Activated T-helper 9 cell treated with anti-CD3 and anti-CD28 coated beads, Interleukin-2, amount 50 U/mL, for 16 hours (primary cell): Measurements from ENCODE around the gene VWA5B2.
A peak's percentile ranks its signal among the peaks of the same experiment; 100 is the strongest.

Experiments
- DNase-seq: peaks from one replicate; pipeline ENCODE4 v3.0.0-alpha.2; 2020; ENCODE audit warnings: low read depth

The VWA5B2 gene

DNA sequence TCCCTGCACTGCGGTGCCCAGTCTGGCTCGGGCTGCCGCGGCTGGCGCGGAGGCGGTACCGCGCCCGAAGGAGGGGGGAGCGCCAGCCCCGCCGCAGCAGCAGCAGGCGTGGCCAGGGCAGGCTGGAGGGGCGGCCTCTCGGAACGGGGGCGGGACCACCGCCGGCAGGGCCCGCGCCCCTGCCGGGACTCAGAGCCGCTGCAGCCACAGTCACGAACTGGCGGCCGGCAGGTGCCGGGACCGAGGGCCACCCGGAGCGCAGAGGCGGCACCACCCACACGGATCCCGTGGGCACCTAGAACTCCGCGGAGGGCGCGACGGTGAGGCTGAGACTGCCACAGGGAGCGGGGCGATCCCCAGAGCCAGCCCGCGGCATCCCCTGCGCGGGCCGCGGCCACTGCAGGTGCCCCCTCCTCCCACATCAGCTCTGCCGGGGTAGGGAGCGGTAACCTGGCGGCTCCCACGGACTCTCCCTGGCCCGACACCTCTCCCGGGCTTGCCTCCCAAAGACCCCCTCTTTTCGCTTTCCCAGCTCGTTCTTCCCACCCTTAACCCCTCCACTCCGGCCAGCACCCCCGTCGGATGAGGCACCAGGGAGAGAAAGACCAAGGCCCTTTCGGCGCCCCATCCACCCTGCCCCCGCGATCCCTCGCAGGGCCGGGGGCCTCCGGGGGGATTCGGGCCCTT, at the start of gene VWA5B2:
TSS of gene VWA5B2 (plus strand) at position 192 of the 687 bp plus-strand sequence. CDS start 944 bp downstream, outside the sequence.
- peak; percentile 60 for DNase-seq

DNA sequence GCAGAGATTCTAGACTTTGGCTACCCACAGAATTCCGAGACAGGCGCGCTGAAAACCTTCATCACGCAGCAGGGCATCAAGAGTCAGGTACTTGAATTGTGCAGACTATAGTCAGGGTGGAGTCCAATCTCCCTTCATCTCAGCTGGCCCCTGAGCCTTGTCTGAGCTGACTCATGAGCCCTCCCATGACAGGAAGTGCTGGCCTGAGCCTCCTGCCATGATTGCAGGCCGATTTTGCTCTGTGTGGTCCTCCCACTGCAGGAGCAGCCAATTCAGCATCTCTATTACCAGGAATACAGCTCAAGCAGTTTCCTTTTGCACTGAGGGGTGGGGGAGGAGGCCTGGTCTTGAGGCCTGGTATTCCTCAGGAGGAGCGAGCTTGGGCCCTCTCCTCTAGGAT, 49.2 kb upstream of the VWA5B2 start:
- no peak for DNase-seq

DNA sequence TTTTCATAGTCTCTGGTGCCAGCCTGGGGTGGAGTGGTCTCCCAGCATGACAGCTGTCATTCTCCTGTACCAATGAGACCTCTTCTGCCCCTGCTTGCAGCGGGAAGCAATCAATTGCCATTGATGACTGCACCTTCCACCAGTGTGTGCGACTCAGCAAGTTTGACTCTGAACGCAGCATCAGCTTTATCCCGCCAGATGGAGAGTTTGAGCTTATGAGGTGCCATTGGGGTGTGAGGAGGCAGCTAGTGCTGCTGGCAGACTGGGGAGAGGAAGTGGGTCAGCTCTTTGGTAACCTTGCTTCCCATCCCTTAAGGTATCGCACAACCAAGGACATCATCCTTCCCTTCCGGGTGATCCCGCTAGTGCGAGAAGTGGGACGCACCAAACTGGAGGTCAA, 47.8 kb upstream of the VWA5B2 start:
- DNase-seq = no peak

DNA sequence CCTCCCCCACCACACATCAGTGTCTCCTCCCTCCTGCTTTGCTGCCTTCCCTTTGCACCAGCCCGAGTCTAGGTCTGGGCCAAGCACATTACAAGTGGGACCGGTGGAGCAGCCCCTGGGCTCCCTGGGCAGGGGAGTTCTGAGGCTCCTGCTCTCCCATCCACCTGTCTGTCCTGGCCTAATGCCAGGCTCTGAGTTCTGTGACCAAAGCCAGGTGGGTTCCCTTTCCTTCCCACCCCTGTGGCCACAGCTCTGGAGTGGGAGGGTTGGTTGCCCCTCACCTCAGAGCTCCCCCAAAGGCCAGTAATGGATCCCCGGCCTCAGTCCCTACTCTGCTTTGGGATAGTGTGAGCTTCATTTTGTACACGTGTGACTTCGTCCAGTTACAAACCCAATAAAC, 45.7 kb upstream of the VWA5B2 start:
- DNase-seq = no peak

DNA sequence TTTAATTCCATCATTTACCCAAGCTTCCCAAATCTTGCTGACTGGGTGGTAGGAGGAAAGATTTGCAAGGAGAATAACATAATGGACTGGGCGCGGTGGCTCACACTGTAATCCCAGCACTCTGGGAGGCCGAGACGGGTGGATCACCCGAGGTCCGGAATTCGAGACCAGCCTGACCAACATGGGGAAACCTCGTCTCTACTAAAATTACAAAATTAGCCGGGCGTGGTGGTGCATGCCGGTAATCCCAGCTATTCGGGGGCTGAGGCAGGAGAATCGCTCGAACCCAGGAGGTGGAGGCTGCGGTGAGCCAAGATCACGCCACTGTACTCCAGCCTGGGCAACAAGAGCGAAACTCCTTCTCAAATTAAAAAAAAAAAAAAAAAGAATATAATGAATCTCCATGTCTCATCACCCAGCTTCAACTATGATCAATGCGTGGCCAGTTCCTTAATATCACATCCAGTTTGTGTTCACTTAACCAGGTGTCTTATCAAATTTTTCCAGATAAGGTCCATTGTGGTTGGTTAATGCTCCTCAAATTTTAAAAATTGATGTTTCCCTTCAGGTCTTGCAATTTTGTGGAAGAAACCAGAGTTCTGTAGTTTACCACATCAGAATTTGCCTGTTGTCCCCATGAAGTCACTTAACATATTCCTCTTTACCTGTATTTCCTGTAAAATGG, 44.7 kb upstream of the VWA5B2 start:
- DNase-seq = no peak

DNA sequence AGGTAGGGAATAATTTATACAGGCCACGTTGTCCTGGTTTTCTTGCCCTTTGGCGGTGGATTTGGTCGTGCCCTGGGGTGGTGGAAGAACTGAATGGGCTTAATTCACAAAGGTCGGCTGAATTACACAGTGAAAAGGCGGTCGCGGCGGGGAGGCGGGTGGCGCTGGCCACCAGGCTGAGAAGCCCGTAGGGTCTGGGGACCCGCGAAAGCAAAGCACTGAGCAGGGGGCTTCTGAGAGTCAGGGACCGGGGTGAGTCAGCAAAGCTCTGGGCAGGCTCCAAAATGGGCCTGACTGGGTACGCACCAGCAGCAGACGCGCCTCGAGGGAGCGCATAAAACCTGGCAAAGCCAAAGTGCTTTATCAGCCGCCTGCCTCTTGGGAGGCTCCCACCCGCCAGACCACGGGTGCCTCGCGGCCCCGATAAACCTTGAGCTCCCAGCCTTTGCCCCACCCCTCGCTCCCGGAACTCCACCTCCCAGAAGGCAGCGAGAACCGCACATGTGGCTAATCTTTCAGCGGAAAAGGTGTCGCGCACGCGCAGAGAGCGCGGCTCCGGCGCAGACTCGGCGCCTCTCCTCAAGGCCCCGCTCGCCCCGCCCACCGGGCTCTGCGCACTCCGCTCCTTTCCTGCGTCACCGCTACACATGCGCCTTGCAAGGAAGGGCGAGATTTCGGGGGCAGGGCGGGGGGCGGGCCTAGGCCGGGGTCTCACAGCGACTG, 43.8 kb upstream of the VWA5B2 start:
- peak; percentile 99 for DNase-seq

DNA sequence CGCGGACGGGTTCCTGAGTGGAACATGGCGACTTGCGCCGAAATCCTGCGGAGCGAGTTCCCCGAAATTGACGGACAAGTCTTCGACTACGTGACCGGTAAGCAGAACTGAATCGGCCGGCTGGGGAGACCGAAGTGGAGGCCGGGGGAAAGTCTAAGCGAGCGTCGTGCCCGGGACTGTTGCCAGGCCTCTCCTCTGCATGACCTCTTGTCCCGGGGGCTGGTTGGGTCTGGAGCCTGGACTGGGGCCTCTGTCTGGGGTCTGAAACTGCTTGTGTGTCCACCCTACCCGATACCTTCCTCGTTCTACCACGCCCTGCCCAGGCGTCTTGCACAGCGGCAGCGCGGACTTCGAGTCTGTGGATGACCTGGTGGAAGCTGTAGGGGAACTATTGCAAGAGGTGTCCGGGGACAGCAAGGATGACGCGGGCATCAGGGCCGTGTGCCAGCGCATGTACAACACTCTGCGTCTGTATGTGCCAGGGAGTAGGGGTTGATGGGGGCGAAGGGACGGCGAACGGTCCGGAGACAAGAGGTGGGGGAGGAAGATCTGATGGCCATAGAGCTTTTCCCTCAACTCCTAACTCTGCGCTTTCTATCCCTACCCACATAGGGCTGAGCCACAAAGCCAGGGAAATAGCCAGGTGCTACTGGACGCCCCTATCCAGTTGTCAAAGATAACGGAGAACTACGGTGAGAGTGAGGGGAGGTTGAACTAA, 43.0 kb upstream of the VWA5B2 start, which contains the start of gene ABCF3:
TSS of gene ABCF3 (plus strand) at position 16 of the 718 bp plus-strand sequence. CDS start at position 25, 9 bp downstream.
- DNase-seq = no peak

DNA sequence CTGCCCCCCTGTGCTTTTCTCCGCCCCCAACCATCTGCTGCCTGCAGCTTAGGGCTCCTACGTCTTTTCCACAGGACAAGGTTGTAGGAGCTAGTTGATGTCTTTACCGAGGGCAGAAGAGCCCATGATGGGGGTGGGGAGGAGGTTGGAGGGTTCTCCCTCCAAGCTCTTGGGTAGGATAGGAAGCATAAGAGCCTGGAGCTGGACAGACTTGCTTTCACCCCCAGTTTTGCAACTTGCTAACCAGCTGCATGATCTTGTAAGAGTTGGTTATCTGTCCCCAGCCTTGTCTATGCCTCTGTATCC, 42.5 kb upstream of the VWA5B2 start:
- DNase-seq = no peak

DNA sequence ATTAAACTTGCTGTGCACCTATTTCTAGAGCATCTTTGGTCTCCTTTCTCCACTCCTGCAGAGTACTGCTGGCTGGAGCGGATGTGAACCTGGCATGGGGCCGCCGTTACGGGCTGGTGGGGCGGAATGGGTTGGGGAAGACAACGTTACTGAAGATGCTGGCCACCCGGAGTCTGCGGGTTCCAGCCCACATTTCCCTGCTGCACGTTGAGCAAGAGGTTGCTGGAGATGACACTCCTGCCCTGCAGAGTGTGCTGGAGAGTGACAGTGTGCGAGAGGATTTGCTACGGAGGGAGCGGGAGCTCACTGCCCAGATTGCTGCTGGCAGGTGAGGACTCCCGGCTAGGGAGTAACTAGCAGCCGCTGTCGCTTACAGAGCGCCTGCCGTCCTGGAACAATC, 41.3 kb upstream of the VWA5B2 start:
- no peak for DNase-seq

DNA sequence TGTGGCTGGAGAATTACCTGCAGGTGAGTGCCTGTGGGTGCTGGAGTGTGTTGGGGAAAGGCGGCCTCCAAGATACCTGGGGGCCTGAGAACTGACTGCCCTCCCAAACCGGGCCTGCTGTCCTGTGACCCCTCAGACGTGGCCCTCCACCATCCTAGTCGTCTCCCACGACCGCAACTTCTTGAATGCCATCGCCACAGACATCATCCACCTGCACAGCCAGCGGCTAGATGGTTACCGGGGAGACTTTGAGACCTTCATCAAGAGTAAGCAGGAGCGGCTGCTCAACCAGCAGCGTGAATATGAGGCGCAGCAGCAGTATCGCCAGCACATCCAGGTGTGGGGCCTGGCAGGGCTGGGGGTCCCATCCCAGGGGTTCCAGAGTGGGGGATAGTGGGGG, 40.0 kb upstream of the VWA5B2 start:
- no peak for DNase-seq

DNA sequence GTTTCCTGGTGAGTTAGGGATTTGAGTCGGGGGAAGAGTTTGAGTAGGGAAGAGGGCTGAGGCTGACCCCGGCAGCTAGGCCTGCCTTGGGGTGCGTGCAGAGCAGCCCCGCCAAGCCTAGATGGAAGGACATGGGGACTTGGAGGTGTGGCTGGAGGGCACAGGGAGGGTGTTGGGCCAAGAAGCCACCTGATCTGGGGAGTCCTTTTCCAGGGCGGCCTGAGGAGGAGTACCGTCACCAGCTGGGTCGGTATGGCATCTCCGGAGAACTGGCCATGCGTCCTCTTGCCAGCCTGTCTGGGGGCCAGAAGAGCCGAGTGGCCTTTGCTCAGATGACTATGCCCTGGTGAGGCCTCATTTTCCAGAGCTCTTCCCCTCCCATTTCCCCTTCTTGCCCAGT, 36.5 kb upstream of the VWA5B2 start:
- no peak for DNase-seq

DNA sequence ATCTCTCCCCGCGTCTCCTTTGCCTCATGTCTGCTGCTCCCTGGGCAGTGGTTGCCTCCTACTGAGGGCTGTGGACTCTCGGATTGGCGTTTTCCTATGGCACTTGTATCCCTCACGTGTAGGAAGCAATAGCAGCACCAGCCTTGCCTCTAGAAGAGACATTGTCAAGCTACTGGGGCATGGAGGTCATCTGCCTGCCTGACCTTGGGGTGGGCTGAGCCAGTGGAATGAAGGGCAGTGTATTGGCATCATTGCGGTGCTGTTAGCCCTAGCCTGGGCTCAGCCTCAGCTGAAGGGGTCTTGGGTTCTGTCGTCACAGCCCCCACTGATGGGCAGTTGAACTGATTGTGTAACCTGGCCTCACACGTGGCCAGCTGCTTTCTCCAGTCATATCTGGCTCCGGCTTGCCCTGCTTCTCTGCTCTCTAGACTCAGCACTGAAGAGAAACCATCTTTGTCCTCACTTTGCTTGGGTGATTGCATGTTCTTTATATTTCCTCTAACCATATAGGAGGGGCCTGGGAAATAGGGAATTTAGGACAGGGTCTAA, 35.3 kb upstream of the VWA5B2 start:
- DNase-seq = no peak

DNA sequence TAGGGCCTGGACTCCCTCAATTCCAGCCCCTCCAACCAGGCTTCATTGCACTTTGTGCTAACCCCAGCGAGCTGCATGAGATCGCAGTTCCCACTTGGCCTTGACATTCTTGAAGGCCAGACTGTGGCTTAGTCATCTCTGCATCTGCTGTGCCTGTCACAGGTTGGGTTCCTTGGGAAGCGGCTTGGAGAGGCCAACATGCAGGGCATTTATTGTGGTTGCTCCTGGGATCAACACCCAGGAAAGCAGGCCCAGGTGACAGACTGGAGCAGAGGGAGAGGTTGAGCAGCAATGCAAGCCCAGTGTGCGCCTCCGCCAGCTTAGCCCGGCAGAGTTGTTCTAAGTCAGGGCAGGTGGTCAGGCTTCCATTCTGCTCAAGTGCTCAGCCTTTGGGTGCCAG, 32.8 kb upstream of the VWA5B2 start:
- no peak for DNase-seq

DNA sequence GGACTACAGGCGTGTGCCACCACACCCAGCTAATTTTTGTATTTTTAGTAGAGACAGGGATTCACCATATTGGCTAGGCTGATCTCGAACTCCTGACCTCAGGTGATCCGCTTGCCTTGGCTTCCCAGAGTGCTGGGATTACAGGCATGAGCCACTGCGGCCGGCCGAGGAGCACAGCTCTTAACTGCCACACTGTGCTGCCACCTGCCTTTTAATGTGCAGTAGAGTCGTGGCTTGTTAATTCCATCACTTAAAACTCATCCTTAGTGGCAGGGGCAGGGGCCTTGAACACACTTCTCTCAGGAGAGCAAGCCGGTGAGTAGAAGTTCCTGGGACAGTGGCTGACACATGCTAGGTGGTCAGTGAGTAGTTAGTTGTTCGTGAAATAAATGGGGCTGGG, 30.9 kb upstream of the VWA5B2 start:
- no peak for DNase-seq

DNA sequence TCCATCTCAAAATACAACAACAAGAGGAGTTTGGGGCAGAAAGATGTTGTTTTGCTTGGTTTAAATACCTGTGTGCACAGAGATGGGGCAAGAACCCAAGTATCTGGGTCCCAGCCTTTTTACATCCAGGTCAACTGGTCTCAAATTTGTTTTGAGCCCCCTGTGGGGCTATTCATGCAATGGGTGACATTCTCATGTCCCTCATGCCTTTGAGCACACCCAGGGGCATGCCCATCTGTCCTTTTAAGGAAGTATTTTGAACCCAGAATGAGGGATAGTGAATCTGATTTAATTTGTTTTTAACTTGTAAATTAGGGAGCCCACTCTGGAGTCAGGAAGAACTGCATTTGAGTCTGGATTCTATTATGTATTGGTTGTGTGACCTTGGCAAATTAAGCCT, 28.6 kb upstream of the VWA5B2 start:
- no peak for DNase-seq

DNA sequence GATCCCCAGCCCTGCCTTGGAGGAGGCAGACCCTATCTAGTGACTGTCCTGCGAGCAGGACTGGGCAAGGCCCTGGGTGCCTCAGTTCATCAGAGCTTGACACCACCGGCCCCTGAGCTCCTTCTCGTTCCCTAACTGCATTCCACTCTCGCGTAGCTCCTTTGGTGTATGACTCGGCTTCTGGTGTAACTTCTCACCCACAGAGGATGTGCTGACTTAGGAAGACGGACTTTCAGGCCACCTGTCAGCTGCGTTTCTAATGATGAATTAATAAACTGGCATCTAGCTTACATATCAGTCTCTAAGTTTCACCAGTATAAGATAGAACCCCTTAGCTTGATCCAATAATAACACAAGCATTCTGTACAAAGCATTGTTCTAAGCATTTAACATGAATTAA, 25.9 kb upstream of the VWA5B2 start:
- no peak for DNase-seq

DNA sequence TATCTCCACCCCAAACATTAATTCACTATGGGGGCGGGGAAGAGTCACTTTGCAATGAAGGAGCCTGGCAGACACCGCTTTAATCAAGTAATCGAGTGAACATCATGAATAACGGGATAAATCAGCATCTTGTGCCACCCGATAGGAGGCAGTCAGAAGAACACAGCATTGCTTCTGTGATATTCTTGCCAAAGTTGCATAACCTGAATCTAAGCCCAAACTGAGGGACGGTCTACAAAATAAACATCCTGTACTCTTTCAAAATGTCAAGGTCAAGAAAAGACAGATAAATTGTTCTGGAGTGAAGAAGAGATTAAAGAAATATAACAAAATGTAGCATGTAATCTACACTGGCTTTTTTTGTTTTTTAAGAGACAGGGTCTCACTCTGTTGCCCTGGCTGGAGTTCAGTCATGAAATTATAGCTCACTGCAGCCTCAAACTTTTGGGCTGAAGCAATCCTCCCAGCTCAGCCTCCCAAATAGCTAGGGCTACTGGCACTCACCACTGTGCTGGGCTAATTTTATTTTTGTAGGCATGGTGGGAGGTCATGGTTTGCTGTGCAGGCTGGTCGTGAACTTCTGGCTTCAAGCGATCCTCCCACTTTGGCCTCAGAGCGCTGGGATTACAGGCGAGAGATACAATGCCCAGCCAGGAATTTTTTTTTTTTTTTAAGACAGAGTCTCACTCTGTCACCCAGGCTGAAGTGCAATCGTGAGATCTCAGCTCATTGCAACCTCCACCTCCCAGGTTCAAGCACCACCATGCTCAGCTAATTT, 20.1 kb upstream of the VWA5B2 start:
- DNase-seq = no peak

DNA sequence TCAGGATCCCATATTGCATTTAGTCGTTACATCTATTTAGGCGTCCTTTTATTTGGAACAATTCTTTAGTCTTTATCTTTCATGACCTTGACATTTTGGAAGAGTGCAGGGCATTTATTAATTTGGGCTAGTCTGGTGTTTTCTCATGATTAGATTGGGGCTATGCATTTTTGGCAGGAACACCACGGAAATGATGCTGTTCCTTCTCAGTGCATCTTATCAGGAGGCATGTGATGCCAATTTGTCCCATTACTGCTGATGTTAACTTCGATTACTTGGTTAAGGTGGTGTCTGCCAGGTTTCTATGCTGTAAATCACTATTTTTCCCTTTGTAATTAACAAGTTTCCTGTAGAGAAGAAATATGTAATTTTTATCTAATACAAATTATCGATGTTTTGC, 18.1 kb upstream of the VWA5B2 start:
- no peak for DNase-seq

DNA sequence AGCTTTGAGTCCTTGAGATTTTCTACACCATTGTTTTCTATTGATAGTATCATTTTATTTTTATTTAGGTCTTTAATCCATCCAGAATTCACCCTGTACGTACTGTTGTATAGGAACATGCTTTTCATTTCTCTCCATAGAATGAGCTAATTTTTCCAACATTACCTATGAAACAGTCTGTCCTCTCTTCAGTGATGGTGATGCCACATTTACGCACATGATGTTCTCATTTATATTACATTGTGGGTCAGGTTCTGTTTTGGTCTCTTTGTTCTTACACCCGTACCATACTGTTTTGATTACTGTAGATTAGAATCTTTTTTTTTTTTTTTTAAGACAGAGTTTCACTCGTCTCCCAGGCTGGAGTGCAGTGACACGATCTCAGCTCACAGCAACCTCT, 17.7 kb upstream of the VWA5B2 start:
- no peak for DNase-seq

DNA sequence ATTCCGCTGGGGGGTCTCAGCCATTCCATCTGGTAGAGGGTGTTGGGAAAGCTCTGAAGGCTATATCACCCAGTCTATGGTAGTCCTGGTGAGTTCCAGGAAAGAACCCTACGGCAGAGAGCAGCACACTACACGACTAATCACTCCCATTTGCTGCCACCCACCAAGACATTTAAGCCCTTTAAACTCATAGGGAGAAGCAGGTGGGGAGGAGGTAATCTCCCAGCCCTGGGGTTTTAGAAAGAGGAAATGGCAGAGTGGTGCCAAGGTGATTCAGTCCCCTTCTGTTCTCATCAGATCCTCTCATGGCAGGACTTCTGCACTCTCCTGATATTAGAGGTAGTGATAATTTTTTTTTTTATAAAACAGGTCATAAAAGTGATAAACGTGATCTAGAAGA, 10.6 kb upstream of the VWA5B2 start:
- no peak for DNase-seq

DNA sequence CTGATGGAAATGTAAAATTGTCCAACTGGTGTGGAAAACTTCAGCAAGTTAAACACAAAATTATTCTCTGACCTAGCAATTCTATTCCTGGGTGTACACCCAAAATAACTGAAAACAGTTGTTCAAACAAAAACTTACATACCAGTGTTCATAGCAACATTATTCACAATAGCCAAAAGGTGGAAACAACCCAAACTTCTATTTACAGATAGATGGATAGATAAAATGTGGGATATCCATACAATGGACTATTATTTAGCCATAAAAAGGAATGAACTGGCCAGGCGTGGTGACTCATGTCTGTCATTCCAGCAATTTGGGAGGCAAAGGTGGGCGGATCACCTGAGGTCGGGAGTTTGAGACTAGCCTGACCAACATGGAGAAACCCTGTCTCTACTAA, 6.9 kb upstream of the VWA5B2 start:
- DNase-seq = no peak

DNA sequence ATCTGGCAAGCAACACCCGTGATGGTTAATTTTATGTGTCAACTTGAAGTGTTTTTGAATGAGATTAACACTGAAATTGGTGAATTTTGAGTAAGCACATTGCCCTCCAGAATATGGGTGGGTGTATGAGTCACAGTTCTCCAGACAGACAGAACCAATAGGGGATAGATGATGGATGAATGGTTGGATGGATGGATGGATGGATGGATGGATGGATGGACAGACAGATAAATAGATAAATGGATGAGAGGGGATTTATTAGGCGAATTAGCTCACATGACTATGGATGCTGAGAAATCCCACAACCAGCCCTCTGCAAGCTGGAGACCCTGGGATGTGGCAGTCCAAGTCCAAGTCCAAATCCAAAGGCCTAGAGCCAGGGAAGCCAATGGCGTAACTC, 5.4 kb upstream of the VWA5B2 start:
- no peak for DNase-seq
